22Rv1 (cell line): ENCODE results near the gene PRR12.

Source experiments
- H3K27ac ChIP-seq: fragments of 450-650 bp; 2 replicates; pipeline ENCODE4 v1.5.1; 2017
- CTCF ChIP-seq: fragments of 450-650 bp; IDR thresholded peaks from 2 replicates; pipeline ENCODE4 v1.5.1; 2017; ENCODE audit warnings: mild to moderate bottlenecking
- ZFX ChIP-seq: fragments of 450-650 bp; IDR thresholded peaks from 2 replicates; pipeline ENCODE4 v1.6.1; 2017; ENCODE audit warnings: antibody characterized with exemption, borderline replicate concordance

Gene PRR12

GRCh38 chr19:49564616-49565045 lies 26.4 kb upstream of the PRR12 start:
- TF ChIP-seq CTCF (no peak), ZFX (no peak)
- H3K27ac ChIP-seq = no peak overlapping the region

GRCh38 chr19:49565261-49565660 lies 25.7 kb upstream of the PRR12 start:
- TF ChIP-seq ZFX (no peak), CTCF (no peak)
- no peak overlapping the region for H3K27ac ChIP-seq

GRCh38 chr19:49566302-49566701 lies 24.7 kb upstream of the PRR12 start:
- no peak overlapping the region for H3K27ac ChIP-seq
- TF ChIP-seq ZFX (no peak), CTCF (no peak)

GRCh38 chr19:49567861-49568441 lies 23.0 kb upstream of the PRR12 start:
- TF ChIP-seq ZFX (no peak), CTCF (no peak)

GRCh38 chr19:49570138-49570856 lies 20.7 kb upstream of the PRR12 start:
- TF ChIP-seq CTCF (peak; percentile 99), ZFX (no peak)
- H3K27ac ChIP-seq = no peak overlapping the region

More at GRCh38 chr19:49567861-49568441, 23.0 kb upstream of the PRR12 start:
- 0 out of 2 replicates have a peak overlapping the region, but pooled peaks have one; percentile 12 for H3K27ac ChIP-seq

GRCh38 chr19:49570997-49571676 lies 19.8 kb upstream of the PRR12 start:
- TF ChIP-seq ZFX (no peak), CTCF (peak; percentile 41)

GRCh38 chr19:49573009-49573408 lies 18.0 kb upstream of the PRR12 start:
- no peak for TF ChIP-seq ZFX
- no peak for TF ChIP-seq CTCF
- H3K27ac ChIP-seq = no peak overlapping the region

More at GRCh38 chr19:49570997-49571676, 19.8 kb upstream of the PRR12 start:
- peak overlapping the region; percentile 37; the same call in 1 of the 2 replicates for H3K27ac ChIP-seq
